ENCODE measurements around the gene SNX24.

- TF ChIP-seq YY1 (IDR thresholded peaks at IDR 0.05; ENCODE audit: insufficient read depth, insufficient read length) (no peak), ZNF274 (IDR thresholded peaks at IDR 0.05; ENCODE audit: low read depth, low read length) (no peak)
Measured at GRCh38 chr5:123046222-123046621, 200.8 kb downstream of the SNX24 start.

Measured in NT2/D1 (cell line).